Activated CD4-positive, alpha-beta memory T cell treated with anti-CD3 and anti-CD28 coated beads for 36 hours (primary cell): Measurements from ENCODE around the gene CCDC106. TPM values are rescaled to one million over a fixed set of nuclear protein-coding genes. Genes with fewer than 3 reads are reported as not detected.

Experiments used
- CTCF ChIA-PET: fragments of 350-600 bp; sonication (Branson Sonifier 250); formaldehyde crosslinking; loops from one replicate; lab custom pipeline; 2021; ENCODE audit warnings: antibody characterized with exemption, inconsistent platforms; lab: Charles Lee
- POLR2A ChIA-PET: fragments of 350-600 bp; sonication (Branson Sonifier 250); formaldehyde crosslinking; loops from one replicate; lab custom pipeline; 2021; ENCODE audit warnings: antibody characterized with exemption; lab: Charles Lee
- DNase-seq: peaks from one replicate; pipeline ENCODE4 v3.0.0-alpha.2; 2020
- H3K27ac Mint-ChIP-seq: one replicate; pipeline ENCODE4 v1.8.0; 2021; ENCODE audit warnings: mixed read lengths
- H3K27me3 Mint-ChIP-seq: one replicate; pipeline ENCODE4 v1.8.0; 2021; ENCODE audit warnings: mixed read lengths
- H3K36me3 Mint-ChIP-seq: one replicate; pipeline ENCODE4 v1.8.0; 2021; ENCODE audit warnings: mixed read lengths
- H3K4me1 Mint-ChIP-seq: one replicate; pipeline ENCODE4 v1.8.0; 2021; ENCODE audit warnings: low read depth, mixed read lengths
- H3K4me3 Mint-ChIP-seq: one replicate; pipeline ENCODE4 v1.8.0; 2021; ENCODE audit warnings: mild to moderate bottlenecking, mixed read lengths
- H3K9me3 Mint-ChIP-seq: one replicate; pipeline ENCODE4 v1.8.0; 2021; ENCODE audit warnings: mixed read lengths
- intact Hi-C: fragments of 100-400 bp; cut with micrococcal nuclease; formaldehyde crosslinking; loops from one replicate; pipeline ENCODE4 v1.15.1; 2023
- total RNA-seq, 2 experiments: library from RNA; stranded (reverse); gene quantifications; one replicate each; pipeline ENCODE4 v1.2.3, GENCODE V29; 2021

Gene CCDC106
- total RNA-seq, 2 experiments from 2014 or later = 3.6 to 4.0 TPM

DNA sequence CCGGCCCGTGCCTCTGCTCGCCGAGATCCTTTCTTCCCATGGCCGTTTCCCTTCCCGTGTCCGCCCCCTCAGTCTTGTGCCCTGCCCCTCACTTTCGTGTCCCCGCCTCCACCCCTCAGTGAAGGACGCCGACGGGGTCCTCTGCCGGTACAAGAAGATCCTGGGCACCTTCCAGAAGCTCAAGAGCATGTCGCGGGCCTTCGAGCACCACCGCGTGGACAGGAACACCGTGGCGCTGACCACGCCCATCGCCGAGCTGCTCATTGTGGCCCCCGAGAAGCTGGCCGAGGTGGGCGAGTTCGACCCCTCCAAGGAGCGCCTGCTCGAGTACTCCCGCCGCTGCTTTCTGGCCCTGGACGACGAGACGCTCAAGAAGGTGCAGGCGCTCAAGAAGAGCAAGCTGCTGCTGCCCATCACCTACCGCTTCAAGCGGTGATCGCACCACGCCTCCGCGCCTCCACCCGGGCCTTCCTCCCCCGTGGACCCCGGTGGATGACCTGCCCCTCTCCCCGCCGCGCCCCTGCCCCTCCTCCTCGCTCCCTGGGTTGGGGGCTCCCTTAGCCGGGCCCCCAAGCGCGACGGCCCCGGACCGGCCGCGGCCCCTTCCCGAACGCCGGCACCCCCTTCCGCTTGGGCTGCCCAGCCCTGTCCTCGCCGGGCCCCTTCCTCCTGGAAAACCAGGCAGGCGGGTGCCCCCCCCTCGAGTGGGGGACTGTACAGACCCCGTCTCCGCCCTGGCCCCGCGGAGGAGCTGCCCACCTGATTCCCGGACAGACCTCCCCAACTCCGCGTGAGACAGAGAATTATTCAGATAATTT lies 4.5 kb downstream of the CCDC106 start:
- Mint-ChIP-seq H3K27me3 (no peaks in the 10 kb centered on the region), H3K4me3 (no peak overlapping the region), H3K36me3 (peaks cover 19% of the 10 kb centered on the region), H3K27ac (peak overlapping the region; percentile 28), H3K4me1 (peaks cover 25% of the 10 kb centered on the region), H3K9me3 (no peaks in the 10 kb centered on the region)
- DNase-seq = no peak
- CTCF ChIA-PET = interaction anchor here (0.6 to 2.3 kb wide), 14 partner anchors 8 to 428 kb away, joined by 3 to 17 read pairs (median 4); partner anchors contain the start of genes ISOC2, ZNF581 and ZNF784
- intact Hi-C loops = loop anchor here (1.0 to 10.0 kb wide), 4 partner anchors 20 to 1460 kb away; partner anchors contain the start of genes LENG8, TSEN34 and ZSCAN5A
- POLR2A ChIA-PET = no interaction called here

- H3K27me3 Mint-ChIP-seq = no peaks in the 10 kb centered on the region
- ChIA-PET POLR2A (interaction anchor here (0.7 to 1.7 kb wide), 7 partner anchors 11 to 315 kb away, joined by 3 to 19 read pairs (median 4); partner anchors contain the start of genes FIZ1, KMT5C, UBE2S and ZNF581), CTCF (interaction anchor here (0.7 to 2.3 kb wide), 21 partner anchors 8 to 427 kb away, joined by 3 to 31 read pairs (median 5); partner anchors contain the start of genes FIZ1, ZNF581 and ZNF784)
- H3K9me3 Mint-ChIP-seq = no peaks in the 10 kb centered on the region
- intact Hi-C loops = loop anchor here (1.0 to 10.0 kb wide), 10 partner anchors 10 to 1461 kb away; partner anchors contain the start of genes FIZ1, LENG8, RPL28 and TSEN34
- H3K36me3 Mint-ChIP-seq = peaks cover 24% of the 10 kb centered on the region
- H3K4me1 Mint-ChIP-seq = peaks cover 29% of the 10 kb centered on the region
- H3K27ac Mint-ChIP-seq = peak overlapping the region; percentile 100
- peak overlapping the region; percentile 93 for H3K4me3 Mint-ChIP-seq
- peak; percentile 98 for DNase-seq
These were observed 5.8 kb downstream of the CCDC106 start for GRCh38 chr19:55653651-55654322.

GRCh38 chr19:55654323-55654867 lies 6.4 kb downstream of the CCDC106 start:
- H3K27ac Mint-ChIP-seq = peak overlapping the region; percentile 100
- H3K9me3 Mint-ChIP-seq = no peaks in the 10 kb centered on the region
- ChIA-PET POLR2A (interaction anchor here (0.7 to 1.7 kb wide), 7 partner anchors 11 to 315 kb away, joined by 3 to 19 read pairs (median 4); partner anchors contain the start of genes FIZ1, KMT5C, UBE2S and ZNF581), CTCF (interaction anchor here (0.7 to 2.3 kb wide), 14 partner anchors 9 to 404 kb away, joined by 3 to 31 read pairs (median 5); partner anchors contain the start of genes FIZ1 and ZNF581)
- peak; percentile 100 for DNase-seq
- intact Hi-C loops = loop anchor here (1.0 to 10.0 kb wide), 9 partner anchors 11 to 1462 kb away; partner anchors contain the start of genes FIZ1, LENG8, RPL28 and TSEN34
- H3K27me3 Mint-ChIP-seq = no peaks in the 10 kb centered on the region
- H3K4me1 Mint-ChIP-seq = peaks cover 28% of the 10 kb centered on the region
- H3K36me3 Mint-ChIP-seq = peaks cover 26% of the 10 kb centered on the region
- peak overlapping the region; percentile 93 for H3K4me3 Mint-ChIP-seq

- peaks cover 32% of the 10 kb centered on the region for H3K36me3 Mint-ChIP-seq
- peak within 1 kb of the TSS; percentile 93 for H3K4me3 Mint-ChIP-seq
- H3K27me3 Mint-ChIP-seq = no peaks in the 10 kb centered on the region
- peaks cover 29% of the 10 kb centered on the region for H3K4me1 Mint-ChIP-seq
- peak within 1 kb of the TSS; percentile 100 for H3K27ac Mint-ChIP-seq
- DNase-seq = peak; percentile 97
- intact Hi-C loops = loop anchor here (1.0 to 10.0 kb wide), 11 partner anchors 12 to 1463 kb away; partner anchors contain the start of genes EPN1, FIZ1, LENG8 and PPP1R12C
- no peaks in the 10 kb centered on the region for H3K9me3 Mint-ChIP-seq
- ChIA-PET CTCF (interaction anchor here (0.7 to 2.3 kb wide), 13 partner anchors 9 to 404 kb away, joined by 3 to 31 read pairs (median 5); partner anchors contain the start of genes FIZ1 and ZNF581), POLR2A (interaction anchor here (0.6 to 1.7 kb wide), 8 partner anchors 12 to 347 kb away, joined by 3 to 19 read pairs (median 4); partner anchors contain the start of genes FIZ1, KMT5C, UBE2S and ZNF581)
These were observed 7.0 kb downstream of the CCDC106 start, which contains the start of gene U2AF2 for GRCh38 chr19:55654868-55655647. U2AF2 (plus strand) TSS chr19:55655035; CDS start chr19:55655105, 70 bp downstream.

DNA sequence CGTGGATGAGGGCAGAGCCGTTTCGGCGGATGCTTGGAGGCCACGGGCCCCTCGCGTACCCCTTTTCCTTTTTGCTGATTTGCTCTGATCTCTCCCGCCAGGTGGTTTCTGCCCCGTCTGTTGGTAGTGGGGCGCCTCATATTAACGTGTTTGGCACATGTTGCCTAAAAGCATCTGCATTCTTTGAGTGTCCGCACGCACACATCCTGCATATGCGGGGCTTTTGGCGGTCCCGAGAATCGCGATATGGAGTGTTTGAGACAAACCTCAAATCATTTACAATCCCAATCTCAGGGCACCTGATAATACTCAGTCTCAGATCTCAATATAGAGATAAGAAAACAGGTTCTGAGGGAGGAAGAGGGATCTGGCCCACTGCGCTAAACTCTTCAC lies 7.6 kb downstream of the CCDC106 start:
- Mint-ChIP-seq H3K36me3 (peaks cover 34% of the 10 kb centered on the region), H3K27ac (peak overlapping the region; percentile 100), H3K9me3 (no peaks in the 10 kb centered on the region), H3K27me3 (no peaks in the 10 kb centered on the region), H3K4me3 (peak overlapping the region; percentile 93), H3K4me1 (peaks cover 29% of the 10 kb centered on the region)
- ChIA-PET CTCF (interaction anchor here (2.3 to 2.6 kb wide), 2 partner anchors 9 to 16 kb away, joined by 5 to 23 read pairs; no protein-coding TSS in a partner anchor), POLR2A (no interaction called here)
- intact Hi-C loops = loop anchor here (1.0 to 10.0 kb wide), 4 partner anchors 20 to 1211 kb away; partner anchors contain the start of genes EPN1, LENG8, PPP1R12C and ZSCAN5A
- DNase-seq = no peak

GRCh38 chr19:55656552-55656951 lies 8.5 kb downstream of the CCDC106 start:
- H3K4me3 Mint-ChIP-seq = peak overlapping the region; percentile 93
- intact Hi-C loops = loop anchor here (10.0 kb wide), 2 partner anchors 658 to 1212 kb away; partner anchors contain the start of genes LENG8 and ZSCAN5A
- DNase-seq = no peak
- peaks cover 39% of the 10 kb centered on the region for H3K36me3 Mint-ChIP-seq
- ChIA-PET POLR2A (interaction anchor here (0.6 to 1.6 kb wide), 6 partner anchors 9 to 484 kb away, joined by 3 to 8 read pairs (median 3); partner anchors contain the start of genes EPN1 and ZNF444), CTCF (interaction anchor here (0.7 to 2.6 kb wide), 10 partner anchors 9 to 189 kb away, joined by 3 to 23 read pairs (median 4); no protein-coding TSS in a partner anchor)
- no peaks in the 10 kb centered on the region for H3K9me3 Mint-ChIP-seq
- peaks cover 29% of the 10 kb centered on the region for H3K4me1 Mint-ChIP-seq
- peak overlapping the region; percentile 100 for H3K27ac Mint-ChIP-seq
- H3K27me3 Mint-ChIP-seq = no peaks in the 10 kb centered on the region

DNA sequence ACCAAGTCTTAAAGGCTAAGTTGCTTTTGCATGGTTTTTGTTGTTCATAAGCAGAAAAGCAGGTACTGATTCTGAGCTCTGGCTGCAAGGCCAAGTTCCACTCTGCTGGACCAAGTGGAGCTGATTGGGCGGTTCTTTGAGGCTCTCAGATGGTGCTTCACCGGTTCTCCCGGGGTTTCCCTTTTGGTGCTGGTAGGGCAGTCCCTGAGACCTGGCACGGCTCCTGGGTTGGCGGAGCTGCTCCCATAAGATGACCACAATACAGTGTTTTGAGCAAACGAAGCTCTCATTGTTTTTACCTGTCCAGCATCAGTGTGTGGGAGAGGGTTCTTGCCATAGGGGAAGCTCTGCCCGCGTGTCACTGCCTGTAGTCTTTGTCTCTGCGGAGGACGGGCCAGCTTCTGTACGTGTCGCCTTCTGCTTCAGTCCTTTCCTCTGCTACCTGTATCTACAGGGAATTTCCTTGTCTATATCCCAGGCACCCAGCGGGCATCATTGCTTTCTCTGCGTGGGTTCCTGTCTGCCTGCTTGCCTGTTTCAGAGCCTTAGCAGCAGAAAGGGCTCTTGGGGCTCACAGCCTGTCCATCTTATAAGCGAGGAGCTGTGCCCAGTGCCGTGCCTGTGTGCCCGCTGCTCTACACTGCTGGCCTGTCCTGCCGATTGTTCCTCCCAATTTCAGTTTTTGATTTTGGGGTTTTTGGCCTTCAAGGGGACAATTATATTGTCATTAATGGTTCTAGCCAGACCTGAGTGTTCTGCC lies 9.2 kb downstream of the CCDC106 start:
- peak overlapping the region; percentile 100 for H3K27ac Mint-ChIP-seq
- ChIA-PET POLR2A (interaction anchor here (0.6 to 1.6 kb wide), 8 partner anchors 8 to 484 kb away, joined by 3 to 8 read pairs (median 3); partner anchors contain the start of genes EPN1 and ZNF444), CTCF (interaction anchor here (0.7 to 2.6 kb wide), 13 partner anchors 9 to 189 kb away, joined by 3 to 23 read pairs (median 4); no protein-coding TSS in a partner anchor)
- H3K4me1 Mint-ChIP-seq = peaks cover 29% of the 10 kb centered on the region
- peak; percentile 58 for DNase-seq
- H3K9me3 Mint-ChIP-seq = no peaks in the 10 kb centered on the region
- intact Hi-C loops = loop anchor here (10.0 kb wide), 2 partner anchors 658 to 1212 kb away; partner anchors contain the start of genes LENG8 and ZSCAN5A
- H3K27me3 Mint-ChIP-seq = no peaks in the 10 kb centered on the region
- peak overlapping the region; percentile 93 for H3K4me3 Mint-ChIP-seq
- peaks cover 46% of the 10 kb centered on the region for H3K36me3 Mint-ChIP-seq

GRCh38 chr19:55658846-55659459 lies 10.9 kb downstream of the CCDC106 start:
- H3K4me1 Mint-ChIP-seq = peaks cover 29% of the 10 kb centered on the region
- no peaks in the 10 kb centered on the region for H3K27me3 Mint-ChIP-seq
- CTCF ChIA-PET = no interaction called here
- POLR2A ChIA-PET = no interaction called here
- H3K36me3 Mint-ChIP-seq = peaks cover 61% of the 10 kb centered on the region
- intact Hi-C loops = loop anchor here (10.0 kb wide), 2 partner anchors 656 to 1214 kb away; partner anchors contain the start of genes LENG8 and ZSCAN5A
- no peak overlapping the region for H3K27ac Mint-ChIP-seq
- no peak overlapping the region for H3K4me3 Mint-ChIP-seq
- H3K9me3 Mint-ChIP-seq = no peaks in the 10 kb centered on the region
- no peak for DNase-seq

GRCh38 chr19:55659822-55660221 lies 11.8 kb downstream of the CCDC106 start:
- no peak overlapping the region for H3K4me3 Mint-ChIP-seq
- ChIA-PET CTCF (interaction anchor here (1.0 kb wide), 1 partner anchor 11 kb away, joined by 4 read pairs; no protein-coding TSS in a partner anchor), POLR2A (no interaction called here)
- no peaks in the 10 kb centered on the region for H3K27me3 Mint-ChIP-seq
- H3K27ac Mint-ChIP-seq = peak overlapping the region; percentile 38
- DNase-seq = no peak
- H3K4me1 Mint-ChIP-seq = peaks cover 29% of the 10 kb centered on the region
- H3K36me3 Mint-ChIP-seq = peaks cover 67% of the 10 kb centered on the region
- H3K9me3 Mint-ChIP-seq = no peaks in the 10 kb centered on the region
- intact Hi-C loops = loop anchor here (10.0 kb wide), 2 partner anchors 655 to 1215 kb away; partner anchors contain the start of genes LENG8 and ZSCAN5A
